Thyroid gland (tissue), 4 donors: ENCODE data around the gene TTC34. TPM values are rescaled to one million over a fixed set of nuclear protein-coding genes. Genes with fewer than 3 reads are reported as not detected.

Experiments used
- DNase-seq, 2 donors: peaks; one replicate each; pipeline ENCODE4 v3.0.0-alpha.2; 2019
- H3K27ac ChIP-seq, 3 donors: fragments of 200-600 bp; sonication (generic); 1 replicate in 2 of 3; 2 replicates in 1 of 3; pipeline ENCODE4 v1.5.1; 2016 to 2019; ENCODE audit warnings: mild to moderate bottlenecking in 1 of 3, moderate library complexity in 1 of 3
- H3K27me3 ChIP-seq: fragments of 200-600 bp; sonication (generic); one replicate; pipeline ENCODE4 v1.5.1; 2019
- H3K36me3 ChIP-seq, 2 donors: fragments of 200-600 bp; sonication (generic); one replicate each; pipeline ENCODE4 v1.5.1; 2016 to 2019
- H3K4me1 ChIP-seq, 2 donors: fragments of 200-600 bp; sonication (generic); one replicate each; pipeline ENCODE4 v1.5.1; 2017 to 2019
- H3K4me3 ChIP-seq, 3 donors: fragments of 200-600 bp; sonication (generic); replicated peaks in 1 of 3; 1 replicate in 2 of 3; 2 replicates in 1 of 3; pipeline ENCODE4 v1.5.1; 2016; ENCODE audit warnings: mild to moderate bottlenecking in 1 of 3
- H3K9me3 ChIP-seq: fragments of 200-600 bp; sonication (generic); one replicate; pipeline ENCODE4 v1.5.1; 2017
- POLR2A ChIP-seq, 2 donors: fragments of 450-650 bp; IDR thresholded peaks; one replicate each; pipeline ENCODE4 v1.6.1; 2017; ENCODE audit warnings: antibody characterized with exemption in 2 of 2, mild to moderate bottlenecking in 2 of 2, moderate library complexity in 1 of 2
- WGBS, 2 donors: methylation state at CpG; one replicate each; pipeline ENCODE4 v1.1.5; 2017; 5-methylcytosine and 5-hydroxymethylcytosine counted together
- intact Hi-C: fragments of 100-400 bp; cut with DNase I; formaldehyde crosslinking; loops from one replicate; pipeline ENCODE4 v1.15.1; 2023
- total RNA-seq, 4 donors: library from RNA; depleted of rRNA; stranded (reverse); fragments of >200 nt; gene quantifications; one replicate each; pipeline ENCODE4 v1.2.3, GENCODE V29; 2016
- TF ChIP-seq, protein P1 (sequence below), 6 experiments: fragments of 200-600 bp in 3 of 6; fragments of 450-650 bp in 3 of 6; sonication (generic) in 3 of 6; IDR thresholded peaks; one replicate each; pipeline ENCODE4 v1.5.1; 2016 to 2019; ENCODE audit warnings: antibody characterized with exemption in 6 of 6, mild to moderate bottlenecking in 2 of 6, inconsistent platforms in 1 of 6, moderate library complexity in 1 of 6

Gene TTC34
- total RNA-seq, 4 donors from 2014 or later: 0.81 to 2.2 (median 1.9) TPM

DNA sequence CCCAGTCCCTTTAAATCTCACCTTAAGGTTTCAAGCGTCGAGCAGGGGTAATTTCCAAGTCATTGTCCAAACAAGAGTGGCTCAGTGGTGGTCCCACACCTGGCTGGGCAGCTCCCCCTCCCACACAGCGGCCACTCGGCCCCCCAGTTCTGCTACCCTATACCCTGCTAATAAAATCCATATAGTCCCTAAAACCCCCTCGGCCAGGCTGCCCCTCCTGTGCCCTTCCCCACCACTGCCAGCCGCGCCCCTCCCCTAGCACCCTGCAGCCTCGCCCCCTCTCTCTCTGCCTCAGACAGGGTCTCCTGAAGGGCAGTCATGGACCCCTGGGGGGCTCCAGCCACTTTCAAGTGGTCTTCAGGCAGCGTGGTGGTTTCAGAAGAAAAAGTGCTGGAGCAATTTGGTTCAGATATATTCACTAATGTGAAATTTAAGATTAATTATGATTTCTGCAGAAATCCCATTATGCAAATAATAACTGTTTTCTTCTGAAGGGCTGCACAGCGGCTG, 34.2 kb upstream of the TTC34 start:
- H3K36me3 ChIP-seq: no peaks in the 10 kb centered on the region
- no peak for DNase-seq
- no peak overlapping the region for H3K4me3 ChIP-seq
- no peaks in the 10 kb centered on the region for H3K27me3 ChIP-seq
- no peaks in the 10 kb centered on the region for H3K4me1 ChIP-seq
- WGBS, 2 donors: 69 to 83% methylated on average over 6 to 10 of the region's 10 CpGs
- H3K27ac ChIP-seq: no peak overlapping the region
- intact Hi-C loops: no loop called here
- no peaks in the 10 kb centered on the region for H3K9me3 ChIP-seq
- TF ChIP-seq POLR2A (IDR thresholded peaks at IDR 0.05): no peak
- TF ChIP-seq, protein P1, sequence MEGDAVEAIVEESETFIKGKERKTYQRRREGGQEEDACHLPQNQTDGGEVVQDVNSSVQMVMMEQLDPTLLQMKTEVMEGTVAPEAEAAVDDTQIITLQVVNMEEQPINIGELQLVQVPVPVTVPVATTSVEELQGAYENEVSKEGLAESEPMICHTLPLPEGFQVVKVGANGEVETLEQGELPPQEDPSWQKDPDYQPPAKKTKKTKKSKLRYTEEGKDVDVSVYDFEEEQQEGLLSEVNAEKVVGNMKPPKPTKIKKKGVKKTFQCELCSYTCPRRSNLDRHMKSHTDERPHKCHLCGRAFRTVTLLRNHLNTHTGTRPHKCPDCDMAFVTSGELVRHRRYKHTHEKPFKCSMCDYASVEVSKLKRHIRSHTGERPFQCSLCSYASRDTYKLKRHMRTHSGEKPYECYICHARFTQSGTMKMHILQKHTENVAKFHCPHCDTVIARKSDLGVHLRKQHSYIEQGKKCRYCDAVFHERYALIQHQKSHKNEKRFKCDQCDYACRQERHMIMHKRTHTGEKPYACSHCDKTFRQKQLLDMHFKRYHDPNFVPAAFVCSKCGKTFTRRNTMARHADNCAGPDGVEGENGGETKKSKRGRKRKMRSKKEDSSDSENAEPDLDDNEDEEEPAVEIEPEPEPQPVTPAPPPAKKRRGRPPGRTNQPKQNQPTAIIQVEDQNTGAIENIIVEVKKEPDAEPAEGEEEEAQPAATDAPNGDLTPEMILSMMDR (IDR thresholded peaks at IDR 0.05): no peak

DNA sequence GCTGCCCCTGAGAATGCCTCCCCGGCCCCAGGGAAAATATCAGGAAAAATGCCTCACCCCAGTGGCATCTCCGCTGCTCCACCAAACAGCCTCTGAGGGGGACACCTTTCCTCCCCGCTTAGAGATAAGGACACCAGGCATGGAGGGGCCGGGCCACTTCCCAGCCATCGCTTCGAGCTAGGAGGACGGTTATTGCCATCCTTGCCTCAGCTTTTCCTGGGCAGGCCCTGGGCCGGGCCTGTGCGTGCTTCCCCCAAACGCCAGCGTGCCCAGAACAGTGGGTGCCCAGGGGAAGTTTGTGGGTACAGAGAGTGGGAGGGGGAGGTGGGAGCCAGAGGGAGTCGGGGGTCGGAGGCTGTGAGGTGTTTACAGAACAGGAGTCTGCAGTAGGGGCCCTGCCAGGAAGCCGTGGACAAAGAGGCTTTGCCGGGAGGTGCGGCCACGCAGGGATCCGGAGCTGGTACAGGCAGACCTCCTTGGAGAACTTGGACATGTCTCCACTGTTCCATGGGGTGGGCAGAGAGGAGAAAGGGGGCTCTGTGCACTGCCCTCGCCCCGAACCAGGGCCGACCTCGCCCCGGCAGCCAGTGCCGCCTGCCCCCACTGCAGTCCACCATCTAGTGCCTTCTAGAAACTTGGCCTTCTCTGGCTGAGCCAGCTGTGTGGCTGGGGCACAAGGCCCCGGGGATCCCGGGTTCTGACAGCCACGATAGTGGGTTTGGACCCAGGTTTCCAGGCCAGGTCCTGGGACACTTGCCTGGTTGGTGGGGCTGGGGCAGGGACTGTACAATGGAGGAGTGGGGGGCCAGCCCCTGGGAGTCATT, 33.5 kb upstream of the TTC34 start:
- H3K4me1 ChIP-seq: no peaks in the 10 kb centered on the region
- H3K4me3 ChIP-seq: no peak overlapping the region
- TF ChIP-seq, protein P1 (IDR thresholded peaks at IDR 0.05): no peak
- no peak for TF ChIP-seq POLR2A (IDR thresholded peaks at IDR 0.05)
- no peaks in the 10 kb centered on the region for H3K9me3 ChIP-seq
- 83 to 93% methylated on average over 15 to 24 of the region's 27 CpGs for WGBS, 2 donors
- no peaks in the 10 kb centered on the region for H3K27me3 ChIP-seq
- no peak overlapping the region for H3K27ac ChIP-seq
- intact Hi-C loops: no loop called here
- H3K36me3 ChIP-seq: no peaks in the 10 kb centered on the region
- DNase-seq: no peak

DNA sequence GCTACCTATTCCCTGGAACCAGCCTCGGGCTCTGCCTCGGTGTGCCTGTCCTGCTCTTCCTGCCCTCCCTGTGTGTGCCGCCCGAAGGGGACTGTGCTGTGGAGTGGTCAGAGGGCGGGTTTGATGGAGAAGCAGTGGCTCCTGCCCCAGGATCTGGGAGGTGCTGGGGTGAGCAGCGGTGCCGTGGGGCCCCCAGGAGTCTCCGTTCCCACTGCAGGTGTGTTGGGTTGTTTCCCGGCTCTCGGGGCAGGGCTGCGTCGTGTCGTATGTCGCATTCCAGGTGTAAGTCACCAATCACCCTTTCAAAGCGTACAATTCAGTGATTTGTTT, 32.6 kb upstream of the TTC34 start:
- no peaks in the 10 kb centered on the region for H3K4me1 ChIP-seq
- intact Hi-C loops: no loop called here
- no peaks in the 10 kb centered on the region for H3K9me3 ChIP-seq
- 87% methylated on average over 13 to 15 of the region's 15 CpGs for WGBS, 2 donors
- no peak overlapping the region for H3K4me3 ChIP-seq
- no peaks in the 10 kb centered on the region for H3K36me3 ChIP-seq
- TF ChIP-seq, protein P1 (IDR thresholded peaks at IDR 0.05): no peak
- no peak for TF ChIP-seq POLR2A (IDR thresholded peaks at IDR 0.05)
- H3K27ac ChIP-seq: no peak overlapping the region
- DNase-seq: no peak
- H3K27me3 ChIP-seq: no peaks in the 10 kb centered on the region

DNA sequence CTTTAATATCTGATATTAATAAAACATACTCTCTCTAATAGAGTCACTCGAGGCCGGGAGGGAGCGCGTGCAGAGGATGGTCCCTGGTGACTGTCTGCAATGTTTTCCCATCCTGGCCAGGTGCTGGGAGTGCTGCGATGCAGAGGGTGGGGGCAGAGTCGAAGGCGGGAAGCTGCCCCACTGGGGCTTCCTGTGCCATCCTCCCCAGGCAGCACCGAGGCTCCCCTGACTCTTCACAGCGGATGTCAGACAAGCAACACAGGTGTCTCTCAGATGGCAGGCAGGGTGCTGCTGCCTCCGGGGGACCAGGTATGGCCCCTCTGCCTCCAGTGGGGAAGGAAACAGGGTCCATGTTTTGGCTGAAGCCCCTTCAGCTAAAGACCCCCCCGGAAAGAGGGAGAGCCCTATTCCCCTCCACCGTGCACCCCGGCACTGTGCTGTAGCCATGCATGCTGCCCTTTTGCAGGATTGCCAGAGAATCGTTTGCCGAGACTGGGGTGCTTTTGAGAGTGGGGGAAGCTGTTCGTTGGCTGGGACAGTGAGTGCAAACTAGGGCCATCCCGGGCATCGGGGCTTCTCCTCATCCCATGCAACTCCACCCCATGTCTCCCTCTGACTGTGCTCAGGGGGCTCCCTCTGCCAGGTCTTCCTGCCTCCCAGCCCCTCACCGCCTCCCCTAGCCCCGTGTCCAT, 32.1 kb upstream of the TTC34 start:
- H3K27me3 ChIP-seq: no peaks in the 10 kb centered on the region
- intact Hi-C loops: no loop called here
- no peak overlapping the region for H3K27ac ChIP-seq
- TF ChIP-seq, protein P1 (IDR thresholded peaks at IDR 0.05): no peak
- no peak for TF ChIP-seq POLR2A (IDR thresholded peaks at IDR 0.05)
- no peak overlapping the region for H3K4me3 ChIP-seq
- no peaks in the 10 kb centered on the region for H3K36me3 ChIP-seq
- WGBS, 2 donors: 73 to 78% methylated on average over 18 to 20 of the region's 20 CpGs
- H3K4me1 ChIP-seq: no peaks in the 10 kb centered on the region
- no peaks in the 10 kb centered on the region for H3K9me3 ChIP-seq
- DNase-seq: no peak
